HG03066 (cell line): ENCODE measurements around the gene PARD6G.
A peak's percentile ranks its signal among the peaks of the same experiment; 100 is the strongest.
"Not testable (repeated sequence)": the region's sequence is repeated elsewhere in the genome, so short reads cannot be mapped to it uniquely, and the experiment has no call there.

Experiments
- ATAC-seq: cut with Tn5 transposase; IDR thresholded peaks from one replicate; pipeline ENCODE4 v1.9.1; 2021; ENCODE audit warnings: low read depth; ENCODE audit not compliant: unreplicated experiment

Gene PARD6G, protein sequence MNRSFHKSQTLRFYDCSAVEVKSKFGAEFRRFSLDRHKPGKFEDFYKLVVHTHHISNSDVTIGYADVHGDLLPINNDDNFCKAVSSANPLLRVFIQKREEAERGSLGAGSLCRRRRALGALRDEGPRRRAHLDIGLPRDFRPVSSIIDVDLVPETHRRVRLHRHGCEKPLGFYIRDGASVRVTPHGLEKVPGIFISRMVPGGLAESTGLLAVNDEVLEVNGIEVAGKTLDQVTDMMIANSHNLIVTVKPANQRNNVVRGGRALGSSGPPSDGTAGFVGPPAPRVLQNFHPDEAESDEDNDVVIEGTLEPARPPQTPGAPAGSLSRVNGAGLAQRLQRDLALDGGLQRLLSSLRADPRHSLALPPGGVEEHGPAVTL

DNA sequence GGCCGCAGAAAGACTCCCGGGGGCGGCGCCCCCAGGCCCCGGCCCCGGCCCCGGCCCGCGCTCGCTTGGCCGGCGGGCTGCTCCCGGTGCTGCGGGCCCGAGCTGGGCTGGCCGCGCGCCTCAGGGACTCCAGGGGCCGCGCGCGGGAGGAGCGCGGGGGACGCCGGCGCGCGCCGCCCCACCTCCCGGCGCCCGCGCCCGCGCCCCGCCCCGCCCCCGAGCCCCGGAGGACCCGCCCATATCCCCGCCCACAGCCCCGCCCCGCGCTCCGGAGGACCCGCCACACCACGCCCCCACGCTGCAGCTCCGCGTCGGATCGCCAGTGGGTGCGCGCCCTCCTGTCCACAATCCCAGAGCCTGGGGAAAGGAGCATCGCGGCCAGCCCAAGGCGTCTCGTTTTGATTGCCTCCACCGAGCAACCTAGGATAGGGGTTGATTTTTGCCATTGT lies at the start of gene PARD6G:
Gene PARD6G (minus strand): TSS at position 122 of the 449 bp plus-strand sequence. CDS start 166 bp downstream, outside the sequence.
- peak; percentile 63 for ATAC-seq

GRCh38 chr18:80262241-80263033 lies 15.1 kb upstream of the PARD6G start:
- ATAC-seq, result not testable (repeated sequence)

DNA sequence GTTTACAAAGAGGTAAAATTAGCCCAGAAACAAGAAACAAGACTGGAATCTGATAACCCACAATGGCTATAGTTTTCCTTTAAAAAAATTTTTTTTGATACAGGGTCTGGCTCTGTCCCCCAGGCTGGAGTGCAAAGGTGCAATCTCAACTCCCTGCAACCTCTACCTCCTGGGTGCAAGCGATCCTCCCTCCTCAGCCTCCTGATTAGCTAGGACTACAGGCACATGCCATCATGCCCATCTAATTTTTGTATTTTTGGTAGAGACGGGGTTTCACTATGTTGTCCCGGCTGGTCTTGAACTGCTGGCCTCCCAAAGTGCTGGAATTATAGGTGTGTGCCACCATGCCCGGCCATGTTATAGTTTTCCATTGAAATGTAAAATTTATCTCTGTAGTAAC lies 12.3 kb upstream of the PARD6G start:
- no peak for ATAC-seq

DNA sequence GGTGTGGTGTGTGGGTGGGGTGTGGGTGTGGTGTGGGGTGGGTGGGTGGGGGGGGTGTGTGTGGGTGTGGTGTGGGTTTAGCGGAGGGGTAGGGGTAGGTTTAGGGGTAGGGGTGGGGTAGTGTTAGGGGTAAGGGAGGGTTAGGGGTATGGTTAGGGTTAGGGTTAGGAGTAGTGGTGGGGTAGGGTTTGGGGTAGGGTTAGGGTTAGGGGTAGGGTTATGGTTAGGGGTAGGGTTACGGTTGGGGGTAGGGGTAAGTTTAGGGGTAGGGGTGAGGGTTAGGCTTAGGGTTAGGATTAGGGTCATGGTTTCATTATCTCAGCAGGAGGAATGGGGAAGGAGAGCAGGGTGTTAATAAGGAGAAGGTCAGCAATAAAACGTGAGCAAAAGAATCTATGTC lies 11.3 kb upstream of the PARD6G start:
- ATAC-seq, result no peak

DNA sequence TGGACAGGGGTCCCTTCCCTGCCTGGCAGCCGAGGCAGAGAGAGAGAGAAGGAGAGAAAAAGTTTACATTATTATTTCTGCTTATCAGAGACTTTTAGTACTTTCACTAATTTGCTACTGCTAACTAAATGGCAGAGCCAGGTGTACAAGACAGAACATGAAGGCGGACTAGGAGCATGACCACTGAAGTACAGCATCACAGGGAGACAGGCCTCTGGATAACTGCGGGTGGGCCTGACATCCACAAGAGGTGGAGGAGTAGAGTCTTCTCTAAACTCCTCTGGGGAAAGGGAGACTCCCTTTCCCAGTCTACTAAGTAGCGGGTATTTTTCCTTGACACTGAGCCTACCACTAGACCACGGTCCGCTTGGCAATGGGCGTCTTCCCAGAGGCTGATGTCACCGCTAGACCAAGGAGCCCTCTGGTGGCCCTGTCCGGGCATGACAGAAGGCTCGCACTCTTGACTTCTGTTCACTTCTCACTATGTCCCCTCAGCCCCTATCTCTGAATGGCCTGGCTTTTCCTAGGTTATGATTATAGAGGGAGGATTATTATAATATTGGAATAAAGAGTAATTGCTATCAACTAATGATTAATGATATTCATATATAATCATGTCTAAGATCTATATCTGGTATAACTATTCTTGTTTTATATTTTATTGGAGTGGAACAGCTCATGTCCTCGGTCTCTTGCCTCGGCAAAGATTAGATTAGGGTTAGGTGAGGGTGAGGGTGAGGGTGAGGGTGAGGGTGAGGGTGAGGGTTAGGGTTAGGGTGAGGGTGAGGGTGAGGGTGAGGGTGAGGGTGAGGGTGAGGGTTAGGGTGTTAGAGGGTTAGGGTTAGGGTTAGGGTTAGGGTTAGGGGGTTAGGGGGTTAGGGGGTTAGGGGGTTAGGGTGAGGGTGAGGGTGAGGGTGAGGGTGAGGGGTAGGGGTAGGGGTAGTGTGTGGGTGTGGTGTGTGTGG lies 10.5 kb upstream of the PARD6G start:
- ATAC-seq, result not testable (repeated sequence)

GRCh38 chr18:80254971-80255500 lies 7.7 kb upstream of the PARD6G start:
- ATAC-seq, result no peak

DNA sequence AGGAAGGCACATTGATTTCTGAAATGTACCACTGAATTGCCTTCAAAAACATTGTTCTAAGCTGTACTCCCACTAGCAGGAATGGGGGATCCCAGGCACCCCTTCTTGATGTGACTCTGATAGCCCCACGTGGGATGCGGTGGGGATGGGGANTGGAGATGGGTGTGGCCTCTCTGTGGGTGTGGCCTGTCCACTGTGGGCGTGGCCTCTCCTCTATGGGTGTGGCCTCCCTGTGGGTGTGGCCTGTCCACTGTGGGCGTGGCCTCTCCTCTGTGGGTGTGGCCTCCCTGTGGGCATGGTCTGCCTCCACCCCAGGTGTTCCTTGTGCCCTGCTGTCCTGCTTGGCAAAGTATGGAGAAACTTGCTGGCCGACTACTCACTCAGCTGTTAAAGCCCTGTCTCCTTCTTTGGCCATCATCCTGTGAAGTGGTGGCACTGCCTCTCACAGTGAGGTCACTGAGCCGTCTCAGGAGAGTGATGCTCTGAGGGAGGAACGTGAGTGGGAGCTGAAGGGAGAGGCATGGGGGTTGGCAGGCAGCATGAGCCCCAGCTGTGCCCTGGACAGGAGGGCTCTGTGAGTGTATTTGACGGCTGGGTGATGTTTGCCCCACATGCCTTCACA lies 6.7 kb upstream of the PARD6G start:
- no peak for ATAC-seq

- ATAC-seq, result no peak
Measured at GRCh38 chr18:80253236-80253635, 5.9 kb upstream of the PARD6G start.

DNA sequence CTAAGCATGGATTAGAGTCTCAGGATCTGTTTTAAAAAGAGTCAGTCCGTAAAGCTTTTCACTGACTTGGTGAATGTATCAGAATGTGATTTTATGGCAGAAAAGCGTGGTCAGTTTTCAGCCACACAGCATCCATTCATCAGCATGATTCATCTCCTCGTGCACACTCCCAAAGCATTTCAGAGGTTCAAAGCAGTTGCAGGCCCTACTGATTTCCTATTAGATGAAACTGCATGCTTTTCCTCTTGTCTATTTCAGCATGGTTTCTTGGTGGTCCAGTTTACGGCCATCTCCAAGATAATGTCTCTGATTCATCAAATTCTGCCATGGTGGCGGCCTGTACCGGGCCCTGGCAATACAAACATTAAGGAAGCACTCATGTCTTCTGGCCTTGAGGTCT lies 4.8 kb upstream of the PARD6G start:
- ATAC-seq, result no peak

DNA sequence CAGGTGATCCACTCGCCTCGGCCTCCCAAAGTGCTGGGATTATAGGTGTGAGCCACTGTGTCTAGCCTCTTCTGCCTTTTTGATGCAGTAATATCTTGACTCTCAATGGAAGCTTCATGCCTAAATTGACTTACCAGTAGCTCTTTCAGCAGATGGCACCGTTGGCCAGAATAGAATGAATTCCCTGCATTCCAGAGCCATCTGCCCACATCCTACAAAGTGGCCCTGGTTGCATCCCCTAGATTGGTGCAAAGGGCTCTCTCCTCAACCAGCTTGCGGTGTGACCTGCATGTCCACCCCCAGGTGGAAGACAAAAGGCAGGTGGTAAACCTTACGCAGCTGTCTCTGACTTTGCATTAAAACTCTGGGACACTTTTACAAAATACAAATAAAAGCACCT lies 4.4 kb upstream of the PARD6G start:
- ATAC-seq, result no peak

DNA sequence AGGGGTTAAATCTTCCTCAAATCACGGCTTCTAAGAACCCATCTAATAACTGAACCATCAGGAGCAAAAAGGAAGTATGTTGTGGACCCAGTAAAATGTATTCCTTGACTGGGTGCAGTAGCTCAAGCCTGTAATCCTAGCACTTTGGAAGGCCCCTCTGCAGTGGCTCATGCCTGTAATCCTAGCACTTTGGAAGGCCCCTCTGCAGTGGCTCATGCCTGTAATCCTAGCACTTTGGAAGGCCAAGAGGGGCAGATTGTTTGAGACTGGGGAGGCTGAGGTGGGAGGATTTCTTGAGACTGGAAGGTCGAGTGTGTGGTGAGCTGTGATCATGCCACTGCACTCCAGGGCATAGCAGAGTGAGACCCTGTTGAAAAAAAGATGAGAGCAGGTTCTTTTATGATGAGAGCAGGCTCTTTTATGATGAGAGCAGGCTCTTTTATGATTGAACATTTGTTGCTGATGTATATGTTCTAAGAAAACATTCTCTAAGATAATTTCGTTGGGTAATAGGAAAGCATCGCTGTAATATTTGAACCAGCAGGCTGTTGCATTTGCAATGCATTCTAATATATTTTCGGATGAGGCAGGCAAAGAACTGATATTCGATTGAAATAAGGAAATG lies 3.5 kb upstream of the PARD6G start:
- ATAC-seq, result no peak

- no peak for ATAC-seq
Measured at GRCh38 chr18:80249217-80250093, 2.1 kb upstream of the PARD6G start.

GRCh38 chr18:80246445-80247392 lies 595 bp downstream of the PARD6G start:
- ATAC-seq, result peak; percentile 24

DNA sequence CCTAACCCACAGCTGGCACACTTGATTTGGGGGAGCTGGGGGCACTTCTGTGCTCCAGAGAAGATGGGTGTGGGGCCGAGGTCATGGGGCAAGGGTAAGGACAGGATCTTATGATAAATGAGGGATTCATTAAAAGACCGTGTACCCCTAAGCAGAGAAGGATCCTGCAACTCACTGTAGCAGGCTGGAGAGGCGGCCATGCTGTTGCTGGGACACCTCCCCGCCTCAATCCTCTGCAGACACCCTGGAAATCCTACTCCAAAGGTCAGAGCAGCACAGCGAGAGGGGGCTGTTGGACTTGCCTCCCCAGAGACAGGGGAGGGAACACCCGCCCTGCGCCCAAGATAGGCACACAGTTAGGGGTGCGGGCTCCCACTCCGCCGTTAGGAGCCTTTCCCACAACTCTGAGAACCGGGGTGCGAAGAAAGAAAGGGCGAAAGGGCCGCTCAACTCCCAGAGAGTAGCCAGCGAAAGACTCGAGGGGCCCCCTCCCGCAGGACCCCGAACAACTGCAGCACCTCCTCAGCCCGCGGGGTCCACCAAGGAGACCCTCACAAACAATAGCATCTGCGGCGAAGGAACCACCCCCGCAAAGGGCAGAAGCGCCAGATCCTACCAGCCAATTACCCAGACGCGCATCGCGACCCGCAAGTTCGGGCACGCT lies 1.4 kb downstream of the PARD6G start:
- ATAC-seq, result no peak

- ATAC-seq, result no peak
Measured at GRCh38 chr18:80244956-80245730, 2.2 kb downstream of the PARD6G start.

DNA sequence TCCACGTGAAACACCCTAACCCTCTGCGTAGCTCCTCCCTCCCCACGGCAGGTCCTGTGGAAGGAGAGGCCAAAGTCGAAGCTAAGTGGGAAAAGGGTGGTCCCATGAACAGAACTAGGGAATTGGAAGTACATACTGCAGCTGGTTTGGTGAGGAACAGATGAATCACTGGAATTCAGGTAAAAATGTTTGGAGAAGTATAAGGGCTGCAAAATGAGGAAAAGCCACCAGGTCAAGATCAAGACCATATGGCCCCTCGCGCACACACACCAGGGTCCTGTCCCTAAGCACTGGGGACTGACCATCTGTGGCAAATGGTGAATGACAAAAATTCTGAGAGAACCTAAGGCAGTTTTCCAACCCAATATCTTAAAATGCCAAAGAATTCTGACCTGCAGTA lies 3.1 kb downstream of the PARD6G start:
- no peak for ATAC-seq
